CD4-positive, alpha-beta T cell treated with Interleukin-2 at 100 ng/mL for 4 hours (primary cell): ENCODE measurements around the gene NXNL1.
"Not testable (repeated sequence)": the region's sequence is repeated elsewhere in the genome, so short reads cannot be mapped to it uniquely, and the experiment has no call there.

ENCODE experiments used
- DNase-seq: peaks from one replicate; pipeline ENCODE4 v3.0.0-alpha.2; 2020; ENCODE audit warnings: low spot score

NXNL1 gene

GRCh38 chr19:17486545-17487240 lies 26.0 kb upstream of the NXNL1 start:
- no peak for DNase-seq

GRCh38 chr19:17484520-17485185 lies 23.9 kb upstream of the NXNL1 start:
- DNase-seq: no peak

GRCh38 chr19:17483605-17484002 lies 22.9 kb upstream of the NXNL1 start:
- no peak for DNase-seq

GRCh38 chr19:17482877-17483604 lies 22.3 kb upstream of the NXNL1 start:
- no peak for DNase-seq

DNA sequence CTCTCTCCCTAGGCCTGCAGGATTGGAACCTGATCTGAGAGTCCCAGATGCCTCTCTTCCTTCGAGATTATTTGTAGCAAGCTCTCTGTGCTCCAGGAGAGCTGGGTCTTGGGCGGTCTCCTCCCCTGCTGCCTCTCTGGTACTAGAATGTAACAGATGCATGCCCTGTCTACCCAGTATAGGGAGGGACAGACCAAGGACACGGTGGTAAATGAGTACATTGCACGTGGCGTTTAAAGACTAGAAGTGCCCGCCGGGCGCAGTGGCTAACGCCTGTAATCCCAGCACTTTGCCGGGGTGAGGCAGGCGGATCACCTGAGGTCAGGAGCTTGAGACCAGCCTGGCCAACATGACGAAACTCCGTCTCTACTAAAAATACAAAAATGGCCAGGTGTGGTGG lies 21.3 kb upstream of the NXNL1 start:
- DNase-seq: no peak

DNA sequence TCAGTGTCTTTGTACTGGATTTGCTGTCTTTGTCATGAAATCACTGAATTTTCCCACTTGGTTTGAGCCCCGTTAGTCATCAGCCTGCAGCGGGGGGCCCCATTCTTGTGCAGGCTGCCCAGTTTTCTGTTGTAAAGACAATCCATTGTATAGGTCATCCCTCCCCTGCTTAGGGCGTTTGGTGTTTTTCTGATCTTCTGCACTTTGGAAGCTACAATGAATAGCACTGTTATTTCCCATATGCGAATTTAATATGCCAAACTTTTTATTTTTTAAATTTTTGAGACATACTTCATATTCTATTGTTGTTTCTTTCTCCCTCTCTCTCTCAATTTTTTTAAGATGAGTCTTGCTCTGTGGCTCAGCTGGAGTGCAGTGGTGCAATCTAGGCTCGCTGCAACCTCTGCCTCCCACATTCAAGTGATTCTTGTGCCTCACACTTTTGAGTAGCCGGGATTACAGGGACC lies 18.6 kb upstream of the NXNL1 start:
- no peak for DNase-seq

DNA sequence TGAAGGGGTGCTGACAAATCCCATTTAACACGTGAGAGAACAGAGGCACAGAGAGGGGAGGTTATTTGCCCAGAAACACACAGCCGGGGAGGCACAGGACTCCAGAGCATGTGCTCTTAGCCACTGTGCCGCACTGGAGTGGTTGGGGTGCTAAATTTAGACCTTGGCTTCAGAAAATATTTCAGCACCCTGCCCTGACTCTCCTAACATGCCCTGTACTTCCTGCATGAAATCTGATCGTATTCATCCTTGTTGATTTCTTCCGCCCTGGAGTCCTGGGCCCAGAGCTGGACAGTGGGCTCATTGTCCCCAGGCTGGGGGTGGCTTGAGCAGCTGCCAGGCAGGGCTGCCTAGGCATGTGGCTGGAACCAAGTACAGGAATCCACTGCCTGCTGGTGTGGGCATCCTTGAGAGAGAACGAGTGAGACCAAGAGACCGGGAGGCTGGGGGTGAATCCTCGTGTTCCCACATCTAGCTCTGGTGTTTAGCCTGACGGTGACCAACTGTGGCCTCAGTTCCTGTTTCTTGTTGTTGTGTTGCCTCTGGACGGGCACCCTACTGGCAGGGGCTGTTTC lies 14.9 kb upstream of the NXNL1 start:
- DNase-seq: no peak

DNA sequence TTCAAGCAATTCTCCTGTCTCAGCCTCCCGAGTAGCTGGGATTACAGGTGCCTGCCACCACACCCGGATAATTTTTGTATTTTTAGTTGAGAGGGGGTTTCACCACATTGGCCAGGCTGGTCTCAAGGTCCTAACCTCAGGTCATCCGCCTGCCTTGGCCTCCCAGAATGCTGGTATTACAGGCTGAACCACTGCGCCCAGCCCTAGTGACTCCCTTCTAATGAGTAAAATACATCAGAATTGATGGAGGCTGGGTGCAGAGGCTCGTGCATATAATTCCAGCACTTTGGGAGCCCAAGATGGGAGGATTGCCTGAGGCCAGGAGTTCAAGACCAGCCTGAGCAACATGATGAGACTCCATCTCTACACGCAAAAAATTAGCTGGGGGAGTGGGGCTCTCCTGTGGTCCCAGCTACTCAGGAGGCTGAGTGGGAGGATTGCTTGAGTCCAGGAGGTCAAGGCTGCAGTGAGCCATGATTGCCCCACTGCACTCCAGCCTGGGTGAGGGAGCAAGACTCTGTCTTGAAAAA lies 14.3 kb upstream of the NXNL1 start:
- DNase-seq: not testable (repeated sequence)

DNA sequence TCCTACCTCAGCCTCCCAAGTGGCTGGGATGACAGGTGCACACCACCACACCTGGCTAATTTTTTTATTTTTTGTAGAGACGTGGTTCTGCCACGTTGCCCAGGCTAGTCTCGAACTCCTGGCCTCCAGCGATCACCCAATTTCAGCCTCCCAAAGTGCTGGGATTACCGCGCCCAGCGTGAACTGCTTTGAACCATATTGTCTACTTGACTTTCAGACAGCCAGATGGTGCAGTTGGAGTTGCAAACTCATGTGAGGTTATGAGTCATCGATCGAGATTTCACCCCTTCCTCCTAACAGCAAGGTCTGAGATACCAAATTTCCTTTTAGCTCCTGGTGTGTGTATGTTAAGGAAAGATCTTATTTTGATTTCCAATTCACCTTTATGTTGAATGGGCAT lies 12.3 kb upstream of the NXNL1 start:
- DNase-seq: peak; percentile 27

DNA sequence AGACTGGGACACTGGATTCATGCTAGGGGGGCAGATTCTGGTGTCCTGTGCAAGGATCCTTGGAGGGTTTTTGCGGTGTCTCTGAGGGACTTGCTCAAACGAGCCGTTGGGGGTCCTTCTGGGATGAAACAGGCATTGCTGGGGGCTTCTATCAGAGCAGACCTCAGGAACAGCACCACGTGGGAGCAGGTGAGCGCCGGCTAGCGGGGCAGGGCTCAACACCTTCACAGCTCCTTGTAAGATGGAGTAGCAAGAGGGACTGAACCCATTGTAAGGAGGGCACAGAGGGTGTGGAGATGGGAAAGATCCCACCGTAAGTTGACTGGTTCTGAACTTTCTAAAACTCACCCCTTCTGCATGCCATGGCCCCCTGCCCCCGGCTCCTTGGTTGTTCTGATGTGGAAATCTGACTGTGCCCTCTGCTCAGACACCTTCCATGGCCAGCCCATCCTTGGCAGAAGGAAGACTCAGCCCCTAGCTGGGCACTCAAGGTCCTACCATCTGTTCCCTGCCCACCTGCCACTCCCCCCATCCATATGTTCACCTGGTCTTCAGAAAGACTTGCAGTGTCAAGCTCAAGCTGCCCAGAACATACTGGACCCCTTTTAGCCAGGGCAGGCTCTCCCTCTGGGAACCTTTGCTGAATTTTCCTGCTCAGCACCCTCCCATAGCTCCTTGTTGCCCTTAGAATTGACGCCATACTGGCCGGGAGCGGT lies 10.8 kb upstream of the NXNL1 start:
- DNase-seq: no peak

DNA sequence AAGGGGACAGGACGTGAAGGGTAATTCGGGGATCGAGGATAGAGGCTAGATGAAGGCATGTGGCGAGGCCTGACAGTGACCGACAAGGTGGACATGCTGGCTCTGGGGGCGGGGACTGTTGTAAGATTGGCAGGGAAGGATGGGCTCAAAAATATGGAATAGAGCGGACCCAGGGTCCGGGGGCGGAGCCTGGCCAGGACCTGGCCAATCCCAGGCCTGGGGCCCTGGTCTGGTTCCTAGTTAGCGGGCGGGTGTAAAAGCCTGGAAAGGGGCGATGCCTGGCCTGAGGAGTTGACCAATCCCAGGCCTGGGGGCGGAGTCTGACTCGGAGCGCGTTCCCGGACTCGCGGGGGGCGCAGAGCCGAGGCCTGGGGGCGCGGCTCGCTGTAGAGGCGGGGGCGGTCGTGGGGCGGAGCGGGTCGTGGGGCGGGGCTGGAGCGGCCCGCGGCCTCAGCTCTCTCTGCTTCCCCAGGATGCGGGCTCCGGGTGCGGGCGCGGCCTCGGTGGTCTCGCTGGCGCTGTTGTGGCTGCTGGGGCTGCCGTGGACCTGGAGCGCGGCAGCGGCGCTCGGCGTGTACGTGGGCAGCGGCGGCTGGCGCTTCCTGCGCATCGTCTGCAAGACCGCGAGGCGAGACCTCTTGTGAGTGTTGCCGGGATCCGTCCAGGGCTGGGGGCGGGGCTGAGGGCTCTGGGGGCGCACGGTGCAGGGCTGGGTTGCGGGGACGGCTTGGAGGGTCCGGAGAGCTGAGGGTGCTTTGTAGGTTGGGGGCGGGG lies 9.5 kb upstream of the NXNL1 start, which contains the start of gene SLC27A1:
Gene SLC27A1 (plus strand): TSS at position 457 of the 774 bp plus-strand sequence. CDS start 17 bp downstream, at position 474.
- peak; percentile 93 for DNase-seq

- peak; percentile 95 for DNase-seq
Measured at GRCh38 chr19:17469481-17470067, 8.8 kb upstream of the NXNL1 start.

DNA sequence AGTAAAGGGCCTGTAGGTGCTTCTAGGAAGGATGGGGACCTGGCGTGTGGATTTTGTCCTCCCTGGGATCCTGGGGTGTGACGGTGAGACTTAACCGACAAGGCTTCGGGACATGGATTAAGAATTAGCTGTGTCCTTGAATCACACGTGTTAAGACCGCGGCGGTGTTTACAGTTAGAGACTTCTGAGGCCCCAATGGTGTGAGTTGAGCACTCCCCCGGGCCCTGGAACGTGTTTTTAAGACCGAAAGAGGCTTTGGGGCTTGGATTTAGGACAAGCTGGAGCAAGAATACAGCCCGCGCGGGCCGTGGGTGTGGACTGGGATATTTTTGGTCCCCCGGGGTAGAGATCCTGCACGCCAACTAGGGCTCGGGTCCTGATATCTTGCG lies 8.4 kb upstream of the NXNL1 start:
- DNase-seq: no peak

DNA sequence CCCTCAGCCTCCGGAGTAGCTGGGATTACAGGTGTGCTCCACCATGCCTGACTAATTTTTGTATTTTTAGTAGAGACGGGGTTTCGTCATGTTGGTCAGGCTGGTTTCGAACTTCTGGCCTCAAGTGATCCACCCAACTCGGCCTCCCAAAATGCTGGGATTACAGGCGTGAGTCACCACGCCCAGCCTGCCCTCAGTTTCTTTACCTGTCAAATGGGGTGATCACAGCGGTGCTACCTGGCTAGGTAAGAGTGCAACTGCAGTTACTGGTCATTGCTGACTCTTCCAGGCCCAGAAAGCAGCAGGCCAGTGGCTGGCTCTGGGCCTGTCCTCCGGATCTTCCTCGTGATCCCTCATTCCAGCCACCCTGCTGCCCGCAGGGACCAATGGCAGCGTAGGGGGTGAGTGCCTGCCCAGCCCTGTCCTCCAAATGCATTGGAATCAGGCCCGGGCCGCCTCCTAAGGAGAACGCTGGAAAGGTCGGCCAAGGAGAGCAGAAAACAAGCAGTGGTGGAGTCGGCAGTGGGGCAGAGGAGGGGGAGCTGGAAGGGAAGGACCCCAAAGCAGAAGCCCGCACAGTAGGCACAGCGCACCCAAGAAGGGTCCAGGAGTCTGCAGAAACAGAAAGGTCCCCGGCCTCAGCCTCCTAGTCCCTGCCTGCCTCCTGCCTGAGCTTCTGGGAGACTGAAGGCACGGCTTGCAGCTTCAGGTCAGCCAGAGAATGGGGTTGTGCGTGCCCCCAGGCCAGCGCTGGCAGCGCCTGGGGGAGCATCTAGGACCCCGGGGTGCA lies 7.8 kb upstream of the NXNL1 start:
- DNase-seq: no peak

GRCh38 chr19:17467471-17468301 lies 7.0 kb upstream of the NXNL1 start:
- DNase-seq: no peak

DNA sequence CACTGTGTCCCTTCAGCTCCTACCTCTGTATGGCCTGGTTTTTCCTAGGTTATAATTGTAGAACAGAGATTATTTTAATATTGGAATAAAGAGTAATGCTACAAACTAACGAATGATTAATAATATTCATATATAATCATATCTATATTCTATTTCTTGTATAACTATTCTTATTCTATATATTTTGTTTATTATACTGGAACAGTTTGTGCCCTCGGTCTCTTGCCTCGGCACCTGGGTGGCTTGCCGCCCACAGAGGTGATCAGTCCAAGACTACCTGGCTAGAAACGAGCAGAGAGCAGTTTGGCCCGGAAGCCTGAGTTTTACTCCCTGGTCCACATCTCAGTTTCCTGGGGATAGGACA lies 5.7 kb upstream of the NXNL1 start:
- no peak for DNase-seq

DNA sequence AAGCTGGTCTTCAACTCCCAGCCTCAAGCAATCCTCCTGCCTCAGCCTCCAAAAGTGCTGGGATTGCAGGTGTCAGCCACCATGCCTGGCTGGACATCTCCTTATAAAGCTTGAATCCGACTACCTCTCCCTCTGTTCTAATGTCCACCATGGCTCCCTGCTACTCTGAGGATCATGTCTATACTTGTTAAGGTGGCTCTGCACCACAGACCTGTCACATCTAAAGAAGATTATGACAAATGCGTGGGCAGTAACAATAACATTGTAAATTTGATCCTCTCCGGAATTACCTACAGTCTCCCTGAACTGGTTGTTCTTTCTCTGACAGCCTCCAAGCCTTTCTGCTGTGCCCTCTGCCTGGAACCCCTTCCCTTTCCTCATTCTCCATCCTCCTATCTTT lies 1.8 kb downstream of the NXNL1 start:
- no peak for DNase-seq

- no peak for DNase-seq
Measured at GRCh38 chr19:17457616-17458015, 3.1 kb downstream of the NXNL1 start.

- DNase-seq: no peak
Measured at GRCh38 chr19:17456127-17456526, 4.6 kb downstream of the NXNL1 start.
